Pancreas (tissue), 10 donors: ENCODE results near the gene PRDM16. TPM values are rescaled to one million over a fixed set of nuclear protein-coding genes. Genes with fewer than 3 reads are reported as not detected.

Experiments
- ATAC-seq, 4 donors: fragments of 200-7000 bp; cut with Tn5 transposase; one replicate each; pipeline versions ENCODE4 v1.8.0 to v1.9.1; 2020; ENCODE audit warnings: mild to moderate bottlenecking in 4 of 4, moderate library complexity in 4 of 4
- DNase-seq, 6 donors: peaks; one replicate each; pipeline ENCODE4 v3.0.0-alpha.2; 2020
- FAIRE-seq: peaks from 2 replicates; lab custom pipeline; 2012; peaks lifted over from hg19 to GRCh38; lab: Jason Lieb, UNC
- H3K27ac ChIP-seq, 4 donors: fragments of 200-600 bp; sonication (generic); 1 replicate in 3 of 4; 2 replicates in 1 of 4; pipeline versions ENCODE4 v1.5.0 to v1.8.0; 2020
- H3K27me3 ChIP-seq, 4 donors: fragments of 200-600 bp; one replicate each; pipeline ENCODE4 v1.8.0; 2021
- H3K36me3 ChIP-seq, 3 donors: fragments of 200-600 bp; sonication (generic) in 1 of 3; one replicate each; pipeline versions ENCODE4 v1.5.0 to v1.8.0; 2020 to 2021
- H3K4me1 ChIP-seq, 3 donors: fragments of 200-600 bp; one replicate each; pipeline ENCODE4 v1.8.0; 2021
- H3K4me3 ChIP-seq, 4 donors: fragments of 200-600 bp; sonication (generic) in 2 of 4; one replicate each; pipeline versions ENCODE4 v1.5.0 to v1.8.0; 2020 to 2021
- H3K9me3 ChIP-seq, 4 donors: fragments of 200-600 bp; one replicate each; pipeline ENCODE4 v1.8.0; 2021
- CTCF ChIP-seq, 4 donors: fragments of 200-600 bp; sonication (generic) in 3 of 4; IDR thresholded peaks; one replicate each; pipeline versions ENCODE4 v1.5.0 to v1.8.0; 2021; ENCODE audit warnings: antibody characterized with exemption in 4 of 4
- WGBS, 2 donors: extraction: QIAGEN DNeasy Blood & Tissue Kit; methylation state at CpG; one replicate each; pipeline ENCODE4 v1.1.7; 2013; 5-methylcytosine and 5-hydroxymethylcytosine counted together
- intact Hi-C, 3 donors: fragments of 100-400 bp; cut with DNase I; formaldehyde crosslinking; loops; one replicate each; pipeline versions ENCODE4 v1.11.1 to v1.14.2; 2022
- polyA plus RNA-seq, 2 donors: library from polyadenylated mRNA; stranded (reverse); fragments of 200-250 nt; gene quantifications; one replicate each; pipeline ENCODE4 v1.2.3, GENCODE V29; 2013
- total RNA-seq, 6 donors: library from RNA; stranded (reverse); fragmentation: NEBNext Ultra II Directional in 4 of 6; extraction: Animal tissue kit (Norgen Biotek cat#: 25700) in 4 of 6; gene quantifications; one replicate each; pipeline versions ENCODE4 v1.2.1 to v1.2.4, GENCODE V29; 2021 to 2023
- donor health status: healthy with polysubstance abuse.
- donor health status: DM: no; HTN: no; CAD: no; lungs with moderate emphysema.
- donor health status: DM: no; HTN: no; CAD: no.
- donor health status: control.
- donor health status: control.
- donor health status: Bipolar disorder and iron deficiency.
- donor health status: DM: yes; HTN: yes; CAD: no.
- donor health status: DM: no; HTN: no; CAD: no.
- donor health status: DM: no; HTN: no; CAD: no.
- donor health status: DM: yes; HTN: yes; CAD: no.

Gene PRDM16
- total and polyA plus RNA-seq, 8 donors: 6.6 to 19.2 (median 14.9) TPM

- DNase-seq (no peak), ATAC-seq (no peak), FAIRE-seq (no peak)
- H3K27ac ChIP-seq: no peak overlapping the region
- no peak for TF ChIP-seq CTCF (IDR thresholded peaks at IDR 0.05)
- no peaks in the 10 kb centered on the region for H3K9me3 ChIP-seq
- 75 to 78% methylated on average over 12 of the region's 12 CpGs for WGBS, 2 donors
- no peaks in the 10 kb centered on the region for H3K36me3 ChIP-seq
- intact Hi-C loops: no loop called here
- H3K4me3 ChIP-seq: no peak overlapping the region
- peaks cover 0 to 10% (median 4%) of the 10 kb centered on the region in 3 donors for H3K4me1 ChIP-seq
- H3K27me3 ChIP-seq: no peaks in the 10 kb centered on the region
Observed at GRCh38 chr1:3109355-3109754, 40.4 kb downstream of the PRDM16 start.

DNA sequence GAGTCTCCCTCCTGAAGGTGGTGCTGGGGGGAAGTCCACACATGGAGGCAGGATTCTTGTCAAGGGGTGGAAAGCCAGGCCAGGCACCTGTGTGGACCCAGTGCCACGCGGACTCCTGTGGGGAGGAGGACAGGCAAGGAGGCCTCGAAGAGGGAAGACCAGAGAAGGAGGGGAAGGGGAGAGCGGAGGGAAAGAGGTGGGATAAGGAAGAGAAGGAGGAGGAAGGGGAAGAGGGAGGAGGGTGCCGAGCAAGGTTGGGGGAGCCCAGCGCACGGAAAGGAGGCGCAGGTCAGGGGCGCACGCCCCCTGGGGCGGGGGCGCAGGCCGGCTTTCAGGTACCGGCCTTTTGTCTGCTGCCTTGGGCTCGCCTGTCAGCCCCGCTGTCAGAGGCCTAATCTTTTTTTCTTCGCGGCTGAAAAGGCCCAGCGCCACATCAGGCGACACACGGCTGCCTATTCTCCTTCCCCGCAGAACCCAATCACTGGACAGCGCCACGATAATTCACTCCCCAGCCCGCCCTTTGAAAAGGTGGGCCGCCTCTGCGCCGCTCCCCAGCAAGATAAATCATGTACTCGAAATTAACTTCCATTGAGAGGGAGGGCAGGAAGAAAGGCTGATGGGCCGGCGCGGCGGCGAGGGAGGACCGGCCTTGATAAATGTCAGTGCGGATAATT lies 42.5 kb downstream of the PRDM16 start:
- ATAC-seq (no peak), DNase-seq (no peak), FAIRE-seq (no peak)
- no peak overlapping the region for H3K27ac ChIP-seq
- no peaks in the 10 kb centered on the region for H3K36me3 ChIP-seq
- H3K4me1 ChIP-seq: peaks cover 0 to 10% (median 4%) of the 10 kb centered on the region in 3 donors
- H3K27me3 ChIP-seq: no peaks in the 10 kb centered on the region
- no peak overlapping the region for H3K4me3 ChIP-seq
- H3K9me3 ChIP-seq: no peaks in the 10 kb centered on the region
- no peak for TF ChIP-seq CTCF (IDR thresholded peaks at IDR 0.05)
- intact Hi-C loops: no loop called here
- 68 to 74% methylated on average over 30 to 34 of the region's 36 CpGs for WGBS, 2 donors

GRCh38 chr1:3112526-3112925 lies 43.5 kb downstream of the PRDM16 start:
- no peak for FAIRE-seq
- WGBS, 2 donors: 72 to 76% methylated on average over 15 to 17 of the region's 17 CpGs
- no peak for DNase-seq
- peaks cover 0 to 10% (median 4%) of the 10 kb centered on the region in 3 donors for H3K4me1 ChIP-seq
- ATAC-seq: no peak
- H3K9me3 ChIP-seq: no peaks in the 10 kb centered on the region
- H3K27ac ChIP-seq: peak overlapping the region in 2 of 4 donors; percentile 8 to 23
- H3K4me3 ChIP-seq: no peak overlapping the region
- TF ChIP-seq CTCF (IDR thresholded peaks at IDR 0.05): no peak
- no peaks in the 10 kb centered on the region for H3K36me3 ChIP-seq
- intact Hi-C loops: no loop called here
- H3K27me3 ChIP-seq: no peaks in the 10 kb centered on the region

DNA sequence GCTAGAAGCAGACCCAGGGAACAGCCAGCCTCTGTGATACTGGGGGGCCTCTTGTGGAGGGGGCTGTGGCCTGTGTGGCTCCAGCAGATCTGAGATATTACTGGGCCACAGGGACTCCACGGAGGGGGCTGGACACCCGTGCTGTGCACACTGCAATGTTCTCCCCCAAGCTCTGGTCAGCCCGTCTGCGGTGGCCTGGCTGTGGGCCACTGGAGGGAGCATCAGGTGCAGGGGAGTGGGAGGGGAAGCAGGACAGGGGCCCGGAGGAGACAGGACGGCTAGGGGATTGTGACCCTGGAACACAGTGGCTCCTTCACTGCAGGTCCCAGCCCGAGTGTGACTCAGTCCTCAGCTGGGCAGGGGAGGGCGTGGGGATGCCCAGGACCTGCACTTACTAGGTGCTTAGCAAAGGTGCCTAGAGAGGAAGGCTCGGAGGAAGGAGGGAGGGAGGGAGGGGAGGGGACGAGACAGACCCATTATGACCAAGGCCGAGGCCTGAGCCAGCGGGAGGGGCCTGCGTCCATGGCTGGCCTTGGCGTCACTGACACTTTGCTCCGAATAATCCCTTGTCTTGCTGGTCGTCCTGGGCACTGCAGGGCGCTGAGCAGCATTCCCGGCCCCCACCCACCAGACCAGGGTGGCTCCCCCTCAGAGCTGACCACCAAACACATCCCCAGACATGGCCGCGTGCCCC lies 44.2 kb downstream of the PRDM16 start:
- H3K4me1 ChIP-seq: peaks cover 0 to 10% (median 4%) of the 10 kb centered on the region in 3 donors
- no peaks in the 10 kb centered on the region for H3K27me3 ChIP-seq
- H3K36me3 ChIP-seq: no peaks in the 10 kb centered on the region
- H3K27ac ChIP-seq: peak overlapping the region in 3 of 4 donors; percentile 23 to 44 (median 32)
- FAIRE-seq (no peak), ATAC-seq (peak in 1 of 4 donors; percentile 14), DNase-seq (no peak)
- H3K4me3 ChIP-seq: no peak overlapping the region
- H3K9me3 ChIP-seq: no peaks in the 10 kb centered on the region
- WGBS, 2 donors: 66 to 68% methylated on average over 20 of the region's 20 CpGs
- intact Hi-C loops: no loop called here
- no peak for TF ChIP-seq CTCF (IDR thresholded peaks at IDR 0.05)

DNA sequence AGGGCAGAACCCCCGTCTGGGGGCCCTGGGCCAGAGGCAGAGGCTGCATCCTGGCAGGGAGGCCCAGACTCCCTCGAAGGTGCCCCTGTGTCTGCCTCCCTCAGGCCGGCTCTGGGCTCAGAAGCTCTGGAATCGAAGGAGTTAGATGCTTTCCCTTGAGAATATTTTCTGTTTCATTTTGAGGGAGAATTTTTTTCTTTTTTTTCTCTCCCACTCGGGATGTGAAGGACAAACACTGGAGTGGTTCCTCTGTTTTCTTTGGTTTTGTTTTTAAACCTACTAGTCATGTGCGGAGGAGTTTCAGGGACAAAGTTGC lies 44.7 kb downstream of the PRDM16 start:
- Histone ChIP-seq H3K4me3 (no peak overlapping the region), H3K36me3 (no peaks in the 10 kb centered on the region), H3K27ac (peak overlapping the region in 3 of 4 donors; percentile 23 to 44 (median 32)), H3K9me3 (no peaks in the 10 kb centered on the region), H3K27me3 (no peaks in the 10 kb centered on the region), H3K4me1 (peaks cover 0 to 10% (median 4%) of the 10 kb centered on the region in 3 donors)
- no peak for ATAC-seq
- DNase-seq: no peak
- 65 to 68% methylated on average over 6 of the region's 6 CpGs for WGBS, 2 donors
- TF ChIP-seq CTCF (IDR thresholded peaks at IDR 0.05): no peak
- FAIRE-seq: no peak
- intact Hi-C loops: no loop called here
